DOHH2 (cell line): ENCODE data around the gene HAUS3.

Experiments
- H3F3A ChIP-seq: fragments of 200-600 bp; sonication (generic), shearing (Covaris generic); 2 replicates; pipeline ENCODE4 v1.6.0; 2016; ENCODE audit warnings: antibody characterized with exemption, mild to moderate bottlenecking; ENCODE audit not compliant: control insufficient read depth, insufficient read depth
- H3K27ac ChIP-seq: fragments of 200-600 bp; sonication (generic); 2 replicates; pipeline ENCODE4 v1.5.1; 2014; ENCODE audit warnings: low read depth, mild to moderate bottlenecking, low read length, moderate library complexity
- H3K27me3 ChIP-seq: fragments of 200-600 bp; sonication (generic); 2 replicates; pipeline ENCODE4 v1.6.1; 2014; ENCODE audit warnings: mild to moderate bottlenecking, low read length, mixed read lengths; ENCODE audit not compliant: control insufficient read depth
- H3K36me3 ChIP-seq: fragments of 200-600 bp; sonication (generic); 2 replicates; pipeline ENCODE4 v1.6.1; 2014; ENCODE audit warnings: mild to moderate bottlenecking, low read length, moderate library complexity, mixed read lengths; ENCODE audit not compliant: control insufficient read depth
- H3K4me1 ChIP-seq: fragments of 200-600 bp; sonication (generic); 2 replicates; pipeline ENCODE4 v1.6.1; 2014; ENCODE audit warnings: mild to moderate bottlenecking, low read length, mixed read lengths; ENCODE audit not compliant: control insufficient read depth
- H3K4me2 ChIP-seq: fragments of 200-600 bp; sonication (generic); 2 replicates; pipeline ENCODE4 v1.6.0; 2014; ENCODE audit warnings: mild to moderate bottlenecking, low read length, moderate library complexity
- H3K4me3 ChIP-seq: fragments of 200-600 bp; sonication (generic); 2 replicates; pipeline ENCODE4 v1.5.1; 2014; ENCODE audit warnings: mild to moderate bottlenecking, low read length, mixed read lengths
- H3K79me2 ChIP-seq: fragments of 200-600 bp; sonication (generic); 2 replicates; pipeline ENCODE4 v1.6.1; 2014; ENCODE audit warnings: mild to moderate bottlenecking, low read length, mixed read lengths; ENCODE audit not compliant: control insufficient read depth
- H3K9me2 ChIP-seq: fragments of 200-600 bp; sonication (generic); replicated peaks from 2 replicates; pipeline ENCODE4 v1.6.1; 2014; ENCODE audit warnings: mild to moderate bottlenecking, low read length, mixed read lengths; ENCODE audit not compliant: control insufficient read depth
- H3K9me3 ChIP-seq: fragments of 200-600 bp; sonication (generic); 2 replicates; pipeline ENCODE4 v1.6.1; 2014; ENCODE audit warnings: antibody characterized with exemption, low read length, mixed read lengths; ENCODE audit not compliant: control insufficient read depth, insufficient read depth
- H4K20me1 ChIP-seq: fragments of 200-600 bp; sonication (generic); 2 replicates; pipeline ENCODE4 v1.6.0; 2014; ENCODE audit warnings: low read depth, mild to moderate bottlenecking, antibody characterized with exemption, low read length, moderate library complexity; ENCODE audit not compliant: control insufficient read depth, insufficient read depth
- CTCF ChIP-seq: fragments of 200-600 bp; sonication (generic); IDR thresholded peaks from one replicate; pipeline ENCODE4 v1.5.1; 2014; ENCODE audit warnings: antibody characterized with exemption, mild to moderate bottlenecking, low read depth, low read length; ENCODE audit not compliant: poor library complexity, severe bottlenecking
- EZH2phosphoT487 ChIP-seq: fragments of 200-600 bp; sonication (generic); IDR thresholded peaks from 2 replicates; pipeline ENCODE4 v1.6.1; 2017; ENCODE audit warnings: borderline replicate concordance, mild to moderate bottlenecking, antibody characterized with exemption, low read length, moderate library complexity, mixed read lengths

The HAUS3 gene

GRCh38 chr4:2249526-2250356, 7.8 kb upstream of the HAUS3 start:
- Histone ChIP-seq H3K79me2 (no peaks in the 10 kb centered on the region), H3K9me3 (no peaks in the 10 kb centered on the region), H3K4me3 (no peak overlapping the region), H3K36me3 (no peaks in the 10 kb centered on the region), H3K4me2 (no peak overlapping the region), H3K4me1 (no peaks in the 10 kb centered on the region), H3K27me3 (no peaks in the 10 kb centered on the region), H4K20me1 (no peaks in the 10 kb centered on the region), H3K9me2 (no peaks in the 10 kb centered on the region), H3K27ac (no peak overlapping the region), H3F3A (no peaks in the 10 kb centered on the region; the same call in 1 of the 2 replicates)
- TF ChIP-seq EZH2phosphoT487 (no peak), CTCF (no peak)

DNA sequence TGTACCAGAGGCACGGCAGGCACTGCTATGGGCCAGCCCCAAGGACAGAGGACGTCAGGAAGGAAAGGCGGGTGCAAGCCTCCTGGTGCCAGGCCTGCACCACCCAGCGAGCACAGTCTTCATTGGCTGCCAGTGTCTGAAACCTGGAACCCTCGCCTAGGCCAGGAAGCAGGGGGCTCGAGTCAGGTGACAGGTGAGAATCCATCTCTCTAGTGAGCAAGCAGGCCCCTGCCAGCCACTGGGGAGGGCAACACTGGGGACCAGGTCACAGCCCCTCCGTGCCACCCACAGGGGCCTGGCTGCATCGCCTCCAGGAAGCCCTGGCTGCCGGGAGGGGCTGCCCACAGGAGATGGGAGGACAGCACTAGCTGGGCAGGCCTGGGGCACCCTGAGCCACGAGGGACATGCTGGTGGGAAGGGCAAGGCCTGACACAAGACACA, 6.9 kb upstream of the HAUS3 start:
- TF ChIP-seq CTCF: no peak
- TF ChIP-seq EZH2phosphoT487: no peak
- H3K4me3 ChIP-seq: no peak overlapping the region
- no peak overlapping the region for H3K27ac ChIP-seq
- H3K9me2 ChIP-seq: no peaks in the 10 kb centered on the region
- no peak overlapping the region for H3K4me2 ChIP-seq
- no peaks in the 10 kb centered on the region for H4K20me1 ChIP-seq
- no peaks in the 10 kb centered on the region for H3K36me3 ChIP-seq
- no peaks in the 10 kb centered on the region for H3K9me3 ChIP-seq
- no peaks in the 10 kb centered on the region for H3K27me3 ChIP-seq
- H3F3A ChIP-seq: peaks cover 6% of the 10 kb centered on the region
- no peaks in the 10 kb centered on the region for H3K79me2 ChIP-seq
- H3K4me1 ChIP-seq: peaks cover 7% of the 10 kb centered on the region

- H3K9me2 ChIP-seq: no peaks in the 10 kb centered on the region
- TF ChIP-seq CTCF (no peak), EZH2phosphoT487 (no peak)
- H3K79me2 ChIP-seq: no peaks in the 10 kb centered on the region
- H3K4me3 ChIP-seq: no peak overlapping the region
- no peak overlapping the region for H3K4me2 ChIP-seq
- H4K20me1 ChIP-seq: no peaks in the 10 kb centered on the region
- H3K9me3 ChIP-seq: no peaks in the 10 kb centered on the region
- H3K36me3 ChIP-seq: no peaks in the 10 kb centered on the region
- peaks cover 9% of the 10 kb centered on the region for H3F3A ChIP-seq
- no peaks in the 10 kb centered on the region for H3K27me3 ChIP-seq
- no peak overlapping the region for H3K27ac ChIP-seq
- peaks cover 13% of the 10 kb centered on the region for H3K4me1 ChIP-seq
These were observed 6.3 kb upstream of the HAUS3 start for GRCh38 chr4:2248044-2248780.
